Fibroblast of the conjunctiva (primary cell): ENCODE measurements around the gene KPNA3.
A peak's percentile ranks its signal among the peaks of the same experiment; 100 is the strongest.
"Not testable (repeated sequence)": the region's sequence is repeated elsewhere in the genome, so short reads cannot be mapped to it uniquely, and the experiment has no call there.

ENCODE experiments used
- DNase-seq: peaks from one replicate; pipeline ENCODE4 v3.0.0-alpha.2; 2010; ENCODE audit warnings: low read depth

KPNA3 gene

DNA sequence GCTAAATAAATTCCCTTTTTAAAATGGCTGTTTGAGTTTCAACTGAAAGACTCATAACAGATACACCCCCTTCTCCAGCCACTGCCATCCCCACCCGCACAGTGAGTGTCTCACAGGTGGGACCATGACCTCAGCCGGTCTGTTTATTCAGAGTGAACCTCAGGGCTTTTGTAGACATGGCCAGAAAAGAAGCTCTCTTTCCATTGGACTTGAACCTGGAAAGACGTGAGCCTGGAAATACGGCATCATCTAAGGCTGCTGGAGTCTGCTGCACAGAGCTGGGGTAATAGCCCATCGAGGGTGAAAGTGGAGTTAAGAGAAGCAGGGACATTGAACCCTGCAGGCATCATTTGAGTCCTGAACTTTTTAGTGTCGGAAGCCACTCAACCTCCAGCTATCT, 15.2 kb upstream of the KPNA3 start:
- no peak for DNase-seq

DNA sequence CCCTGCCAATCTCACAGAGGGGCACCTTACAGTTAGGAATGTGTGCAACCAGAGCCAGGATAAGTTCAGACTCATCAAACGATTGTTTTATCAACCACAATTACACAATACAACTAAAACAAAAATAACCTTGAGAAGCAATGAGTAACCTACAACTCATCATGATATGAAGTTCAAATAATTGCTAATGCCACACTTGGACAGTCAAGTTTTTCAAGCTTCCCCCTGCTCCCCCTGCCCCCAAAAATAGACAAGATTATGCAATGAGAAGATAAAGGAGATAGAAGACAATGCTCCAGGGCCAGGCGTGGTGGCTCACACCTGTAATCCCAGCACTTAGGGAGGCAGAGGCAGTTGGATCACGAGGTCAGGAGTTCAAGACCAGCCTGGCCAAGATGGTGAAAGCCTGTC, 13.6 kb upstream of the KPNA3 start:
- no peak for DNase-seq

DNA sequence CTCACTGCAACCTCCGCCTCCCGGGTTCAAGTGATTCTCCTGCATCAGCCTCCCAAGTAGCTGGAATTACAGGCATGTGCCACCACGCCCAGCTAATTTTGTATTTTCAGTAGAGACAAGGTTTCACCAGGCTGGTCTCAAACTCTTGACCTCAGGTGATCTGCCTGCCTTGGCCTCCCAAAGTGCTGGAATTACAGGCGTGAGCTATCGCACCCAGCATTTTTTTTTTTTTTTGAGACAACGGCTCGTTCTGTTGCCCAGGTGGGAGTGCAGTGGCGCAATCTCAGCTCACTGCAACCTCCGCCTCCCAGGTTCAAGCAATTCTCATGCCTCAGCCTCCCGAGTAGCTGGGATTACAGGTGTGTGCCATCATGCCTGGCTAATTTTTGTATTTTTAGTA, 10.6 kb upstream of the KPNA3 start:
- not testable (repeated sequence) for DNase-seq

DNA sequence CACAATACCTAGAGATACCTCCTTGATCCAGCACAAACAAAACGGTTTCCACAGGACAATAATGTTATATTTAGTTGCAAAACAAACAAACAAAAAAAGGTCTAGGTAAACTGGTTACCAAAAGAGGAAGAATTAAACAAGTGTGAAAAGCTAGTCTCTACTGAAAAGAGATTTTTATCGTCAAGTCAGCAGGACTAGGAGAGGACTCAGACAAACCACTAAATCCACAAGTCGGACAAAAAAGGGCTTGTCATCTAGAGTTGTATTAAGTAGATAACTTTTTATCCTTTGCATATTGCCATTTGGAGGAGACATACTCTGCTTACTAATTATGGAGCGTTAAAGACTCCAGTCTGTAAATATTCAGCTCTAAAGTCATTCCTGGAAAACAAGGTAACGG, 9.9 kb upstream of the KPNA3 start:
- no peak for DNase-seq

DNA sequence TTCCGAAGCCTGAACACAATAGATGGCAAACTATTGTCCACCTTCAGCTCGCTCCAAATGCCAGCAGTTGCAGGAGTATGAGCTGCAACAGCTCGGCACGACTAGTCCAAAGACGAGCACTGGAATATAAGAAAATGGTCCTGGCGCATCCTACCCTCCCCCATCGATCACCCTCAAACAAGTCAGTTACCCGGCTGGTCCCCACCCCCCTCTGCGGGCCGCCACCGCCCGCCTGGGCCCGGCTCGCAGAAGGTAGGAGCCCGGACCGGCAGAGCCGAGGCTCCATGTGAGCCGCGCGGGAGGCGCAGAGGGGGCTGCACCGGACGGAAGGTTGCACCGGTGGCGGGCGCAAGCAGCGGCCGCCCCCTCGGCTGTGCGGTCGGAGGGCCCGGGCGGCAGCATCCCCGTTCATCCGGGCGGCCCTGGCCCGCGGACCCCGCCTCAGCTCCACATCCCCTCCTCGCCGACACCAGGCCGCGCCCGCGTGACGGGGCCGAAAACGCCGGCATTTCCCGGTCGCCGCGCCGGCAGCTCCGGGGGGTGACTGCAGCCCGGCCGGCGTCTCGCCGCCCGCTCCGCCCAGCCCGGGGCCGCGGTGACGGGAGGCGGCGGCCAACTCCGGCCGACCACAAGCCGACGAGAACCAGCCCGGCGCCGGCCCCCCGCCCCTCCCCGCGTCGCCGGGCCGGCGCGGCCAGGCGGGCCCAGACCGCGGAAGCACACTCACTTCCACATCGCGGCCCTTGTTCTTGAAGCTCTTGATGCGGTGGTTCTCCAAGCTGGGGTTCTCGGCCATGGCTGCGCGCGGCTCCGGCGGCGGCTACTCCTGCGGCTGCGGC, 552 bp downstream of the KPNA3 start:
- DNase-seq, result peak; percentile 22

DNA sequence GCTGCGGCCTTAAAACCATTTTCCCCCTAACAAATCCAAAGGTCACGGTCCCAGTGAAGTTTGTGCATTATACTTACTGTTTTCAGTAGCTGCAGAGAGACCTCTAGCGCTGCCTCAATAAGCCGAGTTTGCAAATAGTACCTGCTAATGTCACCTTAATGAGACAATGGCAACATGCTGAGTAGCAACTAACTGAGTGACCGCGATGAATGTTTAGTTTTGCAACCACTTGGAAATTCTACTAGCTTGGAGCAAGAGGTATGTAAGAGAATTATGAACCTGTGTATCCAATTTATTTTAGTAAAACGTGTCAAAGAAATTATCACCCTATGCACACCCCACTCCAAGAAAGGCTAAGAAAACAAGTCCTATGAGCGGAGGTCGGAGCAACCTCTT, 1.2 kb downstream of the KPNA3 start:
- DNase-seq, result peak; percentile 9

DNA sequence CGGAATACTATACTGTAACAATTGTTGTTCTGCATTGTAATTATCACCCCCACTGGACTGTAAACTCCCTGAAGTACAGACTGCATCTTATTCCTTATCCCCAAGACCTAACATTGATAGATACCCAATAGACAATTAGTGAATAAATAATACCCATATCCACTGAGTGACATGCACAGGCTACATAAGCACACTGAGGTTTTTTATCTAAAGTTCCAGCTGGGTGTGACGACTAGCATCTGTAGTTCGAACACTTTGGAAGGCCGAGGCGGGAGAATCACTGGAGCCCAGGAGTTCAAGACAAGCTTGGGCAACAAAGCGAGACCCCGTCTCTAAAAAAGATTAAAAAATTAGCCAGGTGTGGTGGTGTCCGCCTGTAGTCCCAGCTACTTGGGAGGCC, 2.5 kb downstream of the KPNA3 start:
- no peak for DNase-seq

DNA sequence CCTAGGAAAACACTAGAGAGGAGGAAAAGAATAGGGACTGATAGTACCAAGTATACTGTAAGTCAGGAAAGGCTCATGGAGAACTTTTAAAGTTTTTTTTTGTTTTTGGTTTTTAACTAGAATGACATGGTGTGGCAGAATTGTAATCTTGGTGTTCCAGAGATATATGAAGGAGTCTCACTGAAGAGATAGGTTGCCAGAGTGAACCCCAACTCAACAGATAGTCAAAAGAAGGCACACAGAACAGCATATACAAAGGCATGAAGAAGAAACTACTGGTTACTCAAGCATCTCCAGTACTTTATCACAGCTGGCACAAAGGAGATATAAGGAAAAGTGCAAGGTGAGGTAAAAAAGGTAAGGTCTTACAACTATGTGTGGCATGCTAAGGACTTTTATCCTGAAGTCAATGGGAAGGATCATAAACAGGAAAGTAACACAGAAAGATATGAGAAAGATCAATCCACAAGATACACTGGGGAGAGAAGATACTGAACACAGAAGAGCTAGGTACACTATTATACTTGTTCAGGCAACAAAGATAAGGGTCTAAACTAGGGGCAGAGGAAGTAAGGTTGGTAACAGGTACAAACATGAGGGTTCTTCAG, 6.0 kb downstream of the KPNA3 start:
- no peak for DNase-seq

DNA sequence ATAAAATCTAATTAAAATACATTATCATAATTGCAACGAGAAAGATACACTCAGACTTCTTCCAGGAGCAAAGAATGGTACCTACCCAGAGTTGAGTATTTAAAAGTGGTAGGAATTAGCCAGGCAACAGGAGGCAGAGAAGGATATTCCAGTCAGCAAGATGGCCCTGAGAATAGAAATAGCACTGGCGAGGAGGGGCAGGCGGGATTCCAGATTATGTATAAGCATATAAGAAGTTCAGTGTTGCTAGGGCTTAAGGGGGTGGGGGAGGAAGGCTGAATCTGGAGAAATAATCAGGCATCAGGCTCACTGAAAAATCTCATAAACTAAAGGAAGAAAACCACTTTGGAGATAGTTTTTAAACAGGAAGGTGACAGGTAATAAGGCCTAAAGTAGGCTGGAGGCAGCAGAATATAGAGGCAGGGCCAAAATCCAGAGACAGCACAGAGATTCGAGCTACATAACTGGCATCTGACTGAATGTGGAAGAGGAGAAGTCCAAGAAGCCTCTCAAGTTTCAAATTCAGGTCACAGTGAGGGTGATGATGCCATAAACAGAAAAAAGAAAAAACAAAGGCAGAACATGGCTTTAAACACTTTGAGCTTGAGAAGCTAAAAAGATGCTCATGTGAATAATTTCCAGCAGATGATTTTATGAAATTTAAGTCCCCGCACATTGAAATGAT, 7.5 kb downstream of the KPNA3 start:
- peak; percentile 9 for DNase-seq

DNA sequence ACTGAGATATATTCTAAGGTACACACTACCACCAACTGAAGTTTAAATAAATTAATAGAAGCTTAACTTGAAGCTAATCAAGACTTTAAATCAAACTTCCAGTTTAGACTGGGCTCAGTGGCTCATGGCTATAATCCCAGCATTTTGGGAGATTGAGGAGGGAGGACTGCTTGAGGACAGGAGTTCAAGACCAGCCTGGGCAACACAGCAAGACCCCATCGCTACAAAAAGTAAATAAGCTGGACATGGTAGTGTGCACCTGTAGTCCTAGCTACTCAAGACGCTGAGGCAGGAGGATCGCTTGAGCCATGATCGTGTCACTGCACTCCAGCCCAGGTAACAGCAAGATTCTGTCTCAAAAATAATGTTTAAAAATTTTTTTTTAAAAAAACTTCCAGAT, 8.6 kb downstream of the KPNA3 start:
- no peak for DNase-seq

DNA sequence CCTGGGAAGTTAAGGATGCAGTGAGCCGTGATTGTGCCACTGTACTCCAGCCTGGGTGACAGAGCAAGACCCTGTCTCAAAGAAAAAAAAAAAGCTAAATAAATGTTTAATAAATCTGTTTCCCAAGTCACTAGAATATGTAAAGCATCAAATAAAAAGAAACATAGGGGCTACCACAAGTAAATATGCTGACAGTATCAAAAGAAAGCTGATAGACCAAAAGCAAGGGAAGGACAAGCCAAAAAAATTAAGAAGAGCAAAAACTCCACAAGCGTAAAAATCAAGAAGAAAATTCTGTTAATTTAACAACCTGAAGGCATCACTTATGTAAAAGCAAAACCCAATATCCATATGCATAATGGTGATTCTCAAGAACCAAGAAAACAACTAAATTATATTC, 9.7 kb downstream of the KPNA3 start:
- DNase-seq, result no peak

DNA sequence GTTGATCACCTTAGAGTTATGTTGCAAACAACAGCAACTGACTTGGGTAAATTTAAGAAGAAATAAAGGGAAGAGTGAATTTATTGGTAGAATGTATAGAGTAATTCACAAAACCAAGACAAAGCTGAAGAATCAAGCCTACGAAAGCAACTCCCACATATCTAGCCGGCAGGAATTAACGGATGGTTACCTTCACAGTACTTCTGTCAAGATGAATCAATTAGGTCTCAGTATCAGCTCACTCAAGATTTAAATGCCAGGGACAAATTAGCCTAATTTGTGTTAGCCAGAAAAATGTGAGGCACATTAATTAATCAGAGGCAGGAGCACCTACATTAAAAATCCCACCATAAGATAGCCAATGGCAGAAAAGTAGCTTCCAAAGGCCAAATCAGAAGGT, 10.7 kb downstream of the KPNA3 start:
- no peak for DNase-seq

DNA sequence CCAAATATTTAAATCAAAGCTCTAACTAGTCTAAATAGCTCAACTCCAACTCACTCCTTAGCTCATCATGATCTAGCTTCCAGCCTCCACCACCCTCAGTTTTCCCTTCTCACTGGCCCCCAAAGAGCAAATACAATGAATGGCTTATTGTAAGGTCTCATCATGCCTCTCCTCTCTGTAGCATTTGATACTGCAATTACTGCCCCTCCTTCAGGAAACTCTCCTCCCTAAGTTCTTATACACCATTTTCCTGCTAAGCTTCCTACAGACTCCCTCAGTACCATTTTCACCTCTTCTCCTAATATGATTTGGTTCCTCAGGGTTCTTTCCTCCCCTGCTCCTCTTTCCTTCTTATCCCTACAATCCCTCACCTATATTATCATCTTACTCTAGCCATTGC, 12.8 kb downstream of the KPNA3 start:
- no peak for DNase-seq

DNA sequence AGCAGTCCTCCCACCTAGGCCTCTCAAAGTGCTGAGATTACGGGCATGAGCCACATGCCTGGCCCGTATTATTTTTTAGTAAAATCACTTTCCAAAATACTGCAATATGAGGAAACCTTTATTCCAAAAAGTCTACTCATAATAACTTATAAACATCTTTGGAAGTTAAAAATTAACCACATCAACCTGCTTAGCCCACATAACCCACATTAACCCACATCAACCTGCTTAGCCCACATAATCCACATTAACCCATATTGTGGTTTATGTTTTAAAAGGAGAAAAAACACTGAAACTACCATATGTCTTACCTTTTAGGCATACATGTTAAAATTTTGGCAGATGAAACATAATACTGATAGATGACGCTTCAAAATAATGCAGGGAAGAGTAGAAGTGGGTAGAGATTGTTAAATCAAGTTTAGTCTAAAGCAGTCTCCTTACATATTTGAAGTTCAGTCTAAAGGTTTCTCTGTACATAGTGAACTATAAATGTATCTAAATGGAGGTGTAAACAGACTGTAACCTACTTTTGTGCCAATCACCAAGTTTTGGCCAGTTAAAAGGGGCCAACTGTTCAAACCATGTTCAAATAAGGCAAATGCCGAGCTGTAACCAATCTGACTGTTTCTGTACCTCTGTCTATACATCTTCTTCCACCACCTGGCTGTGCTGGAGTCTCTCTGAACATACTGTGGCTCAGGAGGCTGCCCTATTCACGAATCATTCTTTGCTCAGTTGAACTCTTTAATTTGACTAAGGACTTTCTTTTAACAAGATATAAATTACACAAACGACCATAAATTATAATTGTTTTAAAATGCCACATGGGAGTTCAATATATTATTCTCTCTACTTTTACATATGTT, 14.5 kb downstream of the KPNA3 start:
- DNase-seq, result no peak

DNA sequence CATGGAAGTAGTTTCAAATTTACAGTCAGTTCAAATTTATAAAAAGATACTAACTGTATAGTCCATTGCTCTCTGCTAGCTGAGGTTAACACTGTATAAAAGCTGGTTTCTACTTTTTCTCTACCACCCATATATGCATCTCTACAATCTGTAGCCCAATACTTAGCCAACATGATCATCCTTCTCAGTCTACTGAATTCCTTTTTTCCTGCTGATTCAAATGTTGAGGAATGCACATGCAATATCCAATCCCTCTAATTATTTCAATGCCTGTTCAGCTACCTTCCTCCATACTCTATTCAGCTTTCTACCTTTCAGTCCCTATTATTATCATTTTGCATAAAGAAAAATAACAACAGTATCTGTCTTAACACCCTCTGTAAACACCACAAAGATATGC, 15.6 kb downstream of the KPNA3 start:
- no peak for DNase-seq

DNA sequence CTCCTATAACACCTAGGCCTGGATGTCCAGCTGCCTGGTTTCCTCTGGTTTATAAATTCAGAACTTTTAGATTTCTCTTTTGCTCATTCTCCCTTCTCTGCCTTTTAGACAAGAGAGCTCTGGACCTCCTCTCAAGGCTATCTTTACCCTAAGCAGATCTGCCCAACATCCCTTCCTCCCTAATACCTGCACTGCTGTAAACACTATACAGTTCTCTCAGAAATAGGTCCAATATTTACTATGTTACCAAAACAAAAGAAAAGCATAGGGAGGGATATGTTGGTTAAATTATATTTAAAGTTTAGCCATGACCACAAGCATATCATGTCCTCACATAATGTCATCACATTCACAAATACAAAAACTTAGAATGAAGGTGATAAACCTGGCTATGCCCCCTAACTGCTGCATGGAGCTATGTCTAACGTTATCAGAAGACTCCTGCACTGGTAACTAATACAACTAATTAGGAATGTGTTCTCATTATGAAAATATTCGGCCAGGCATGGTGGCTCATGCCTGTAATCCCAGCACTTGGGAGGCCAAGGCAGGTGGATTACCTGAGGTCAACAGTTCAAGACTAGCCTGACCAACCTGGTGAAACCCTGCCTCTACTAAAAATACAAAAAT, 18.0 kb downstream of the KPNA3 start:
- DNase-seq, result no peak

DNA sequence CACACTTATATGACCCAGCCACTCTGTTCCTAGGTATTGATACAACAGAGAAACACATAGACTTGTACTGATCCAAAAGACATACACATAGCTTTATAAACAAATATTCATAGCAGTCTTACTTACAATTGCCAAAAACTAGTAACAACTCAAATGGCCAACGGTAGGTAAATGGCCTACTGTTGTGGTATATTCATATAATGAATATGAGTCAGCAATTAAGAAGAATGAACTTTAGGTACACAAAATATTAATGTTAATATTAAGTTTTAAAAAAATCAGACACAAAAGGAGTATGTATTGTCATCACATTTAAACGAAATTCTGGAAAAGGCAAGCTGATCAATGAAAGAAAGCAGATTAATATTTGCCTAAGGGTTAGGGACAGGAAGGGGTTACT, 19.7 kb downstream of the KPNA3 start:
- no peak for DNase-seq

DNA sequence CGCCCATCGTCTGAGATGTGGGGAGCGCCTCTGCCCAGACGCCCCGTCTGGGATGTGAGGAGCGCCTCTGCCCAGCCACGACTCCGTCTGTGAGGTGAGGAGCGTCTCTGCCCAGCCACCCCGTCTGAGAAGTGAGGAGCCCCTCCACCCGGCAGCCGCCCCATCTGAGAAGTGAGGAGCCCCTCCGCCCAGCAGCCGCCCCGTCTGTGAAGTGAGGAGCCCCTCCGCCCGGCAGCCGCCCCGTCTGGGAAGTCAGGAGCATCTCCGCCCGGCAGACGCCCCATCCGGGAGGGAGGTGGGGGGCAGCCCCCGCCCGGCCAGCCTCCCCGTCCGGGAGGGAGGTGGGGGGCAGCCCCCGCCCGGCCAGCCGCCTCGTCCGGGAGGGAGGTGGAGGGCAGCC, 30.7 kb downstream of the KPNA3 start:
- DNase-seq, result not testable (repeated sequence)

DNA sequence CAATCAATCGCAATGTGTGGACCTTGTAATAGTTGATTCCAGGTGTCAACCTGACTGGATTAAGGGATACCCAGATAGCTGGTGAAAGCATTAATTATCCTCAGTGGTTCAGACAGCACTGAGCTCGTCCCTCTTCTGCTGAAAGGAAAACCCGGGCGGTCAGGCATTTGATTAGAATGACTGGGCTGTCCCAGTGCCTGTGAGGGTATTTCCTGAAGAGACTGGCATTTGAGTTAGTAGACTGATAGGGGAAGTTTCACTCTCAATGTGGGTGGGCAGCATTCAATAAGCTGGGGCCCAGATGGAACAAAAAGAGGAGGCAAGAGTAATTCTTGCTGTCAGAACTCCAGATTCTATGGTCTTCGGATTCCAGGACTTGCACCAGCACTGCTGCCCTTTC, 31.9 kb downstream of the KPNA3 start:
- no peak for DNase-seq

DNA sequence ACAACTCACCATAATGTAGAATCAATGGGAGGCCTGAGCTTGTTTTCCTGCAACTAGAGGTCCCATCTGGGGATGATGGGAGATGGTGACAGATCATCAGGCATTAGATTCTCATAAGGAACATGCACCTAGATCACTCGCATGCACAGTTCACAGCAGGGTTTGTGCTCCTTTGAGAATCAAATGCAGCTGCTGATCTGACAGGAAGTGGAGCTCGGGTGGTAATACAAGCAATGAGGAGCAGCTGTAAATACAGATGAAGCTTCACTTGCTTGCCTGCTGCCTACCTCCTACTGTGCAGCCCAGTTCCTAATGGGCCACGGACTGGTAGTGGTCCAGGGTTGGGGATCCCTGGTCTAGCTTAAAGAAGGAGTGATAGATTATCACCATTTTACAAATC, 33.0 kb downstream of the KPNA3 start:
- no peak for DNase-seq

DNA sequence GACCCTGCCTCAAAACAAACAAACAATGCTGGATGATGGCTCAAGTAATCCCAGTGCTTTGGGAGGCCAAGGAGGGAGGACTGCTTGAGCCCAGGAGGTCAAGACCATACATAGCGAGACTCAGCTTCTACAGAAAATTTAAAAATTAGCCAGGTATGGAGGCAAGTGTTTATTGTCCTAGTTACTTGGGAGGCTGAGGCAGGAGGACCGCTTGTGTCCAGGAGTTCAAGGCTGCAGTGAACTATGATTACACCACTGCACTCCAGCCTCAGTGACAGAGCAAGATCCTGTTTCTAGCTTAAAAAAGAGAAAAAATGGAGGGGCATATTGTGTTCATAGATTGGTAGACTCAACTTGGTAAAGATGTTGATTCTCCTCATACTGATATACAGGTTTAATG, 36.2 kb downstream of the KPNA3 start:
- DNase-seq, result no peak

DNA sequence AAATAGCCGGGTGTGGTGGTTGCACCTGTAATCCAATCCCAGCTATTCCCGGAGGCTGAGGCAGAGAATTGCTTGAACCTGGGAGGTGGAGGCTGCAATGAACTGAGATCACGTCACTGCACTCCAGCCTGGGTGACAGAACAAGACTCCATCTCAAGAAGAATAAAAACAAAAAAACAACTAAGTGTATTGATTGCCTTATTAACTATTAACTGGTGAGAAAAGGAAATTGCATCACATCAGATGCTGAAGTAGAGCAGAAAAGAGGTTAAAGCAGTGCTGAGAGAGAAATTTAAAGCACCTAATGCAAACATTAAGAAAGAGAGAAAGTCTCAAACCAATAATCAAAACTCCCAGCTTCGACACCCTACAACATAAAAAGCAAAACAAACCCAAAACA, 38.3 kb downstream of the KPNA3 start:
- no peak for DNase-seq
